Raji (cell line): ENCODE results near the gene RTCB.
"Not testable (repeated sequence)": the region's sequence is repeated elsewhere in the genome, so short reads cannot be mapped to it uniquely, and the experiment has no call there.

Experiments used
- POLR2A ChIP-seq: IDR thresholded peaks from 2 replicates; pipeline ENCODE4 v1.6.1; 2011; ENCODE audit warnings: low read depth, low read length, control low read depth; ENCODE audit not compliant: insufficient read depth

RTCB gene

GRCh38 chr22:32407936-32408335 is 4.1 kb downstream of the RTCB start:
- TF ChIP-seq POLR2A = no peak

- TF ChIP-seq POLR2A = no peak
Observed at GRCh38 chr22:32407312-32407711, 4.7 kb downstream of the RTCB start.

GRCh38 chr22:32404021-32404420 is 8.0 kb downstream of the RTCB start:
- no peak for TF ChIP-seq POLR2A

GRCh38 chr22:32401486-32401885 is 10.6 kb downstream of the RTCB start:
- TF ChIP-seq POLR2A = no peak

GRCh38 chr22:32396746-32397145 is 15.3 kb downstream of the RTCB start:
- no peak for TF ChIP-seq POLR2A

- no peak for TF ChIP-seq POLR2A
Observed at GRCh38 chr22:32396255-32396654, 15.8 kb downstream of the RTCB start.

- TF ChIP-seq POLR2A = no peak
Observed at GRCh38 chr22:32395107-32395506, 16.9 kb downstream of the RTCB start.

- TF ChIP-seq POLR2A = no peak
Observed at GRCh38 chr22:32389685-32390084, 22.4 kb downstream of the RTCB start.

GRCh38 chr22:32385681-32386080 is 26.4 kb downstream of the RTCB start:
- no peak for TF ChIP-seq POLR2A

- no peak for TF ChIP-seq POLR2A
Observed at GRCh38 chr22:32380991-32381390, 31.1 kb downstream of the RTCB start.

GRCh38 chr22:32378707-32379272 is 33.3 kb downstream of the RTCB start:
- TF ChIP-seq POLR2A = no peak

GRCh38 chr22:32376681-32377080 is 35.4 kb downstream of the RTCB start:
- no peak for TF ChIP-seq POLR2A

- no peak for TF ChIP-seq POLR2A
Observed at GRCh38 chr22:32375678-32376450, 36.2 kb downstream of the RTCB start.

GRCh38 chr22:32364210-32364609 is 47.8 kb downstream of the RTCB start:
- no peak for TF ChIP-seq POLR2A

- no peak for TF ChIP-seq POLR2A
Observed at GRCh38 chr22:32361257-32361656, 50.8 kb downstream of the RTCB start.

GRCh38 chr22:32357567-32357966 is 54.5 kb downstream of the RTCB start, which contains the start of gene RFPL3:
RFPL3 (plus strand) TSS chr22:32357867; CDS start chr22:32358072, 205 bp downstream.
- not testable (repeated sequence) for TF ChIP-seq POLR2A

GRCh38 chr22:32355760-32356159 is 56.3 kb downstream of the RTCB start:
- TF ChIP-seq POLR2A = no peak
